Bone marrow (tissue), 2 donors: ENCODE results near the gene MARCHF5.
"Not testable (repeated sequence)": the region's sequence is repeated elsewhere in the genome, so short reads cannot be mapped to it uniquely, and the experiment has no call there.

Experiments
- DNase-seq, 2 donors: peaks; one replicate each; lab custom pipeline; 2025; lab: John Stamatoyannopoulos, UW

Gene MARCHF5

DNA sequence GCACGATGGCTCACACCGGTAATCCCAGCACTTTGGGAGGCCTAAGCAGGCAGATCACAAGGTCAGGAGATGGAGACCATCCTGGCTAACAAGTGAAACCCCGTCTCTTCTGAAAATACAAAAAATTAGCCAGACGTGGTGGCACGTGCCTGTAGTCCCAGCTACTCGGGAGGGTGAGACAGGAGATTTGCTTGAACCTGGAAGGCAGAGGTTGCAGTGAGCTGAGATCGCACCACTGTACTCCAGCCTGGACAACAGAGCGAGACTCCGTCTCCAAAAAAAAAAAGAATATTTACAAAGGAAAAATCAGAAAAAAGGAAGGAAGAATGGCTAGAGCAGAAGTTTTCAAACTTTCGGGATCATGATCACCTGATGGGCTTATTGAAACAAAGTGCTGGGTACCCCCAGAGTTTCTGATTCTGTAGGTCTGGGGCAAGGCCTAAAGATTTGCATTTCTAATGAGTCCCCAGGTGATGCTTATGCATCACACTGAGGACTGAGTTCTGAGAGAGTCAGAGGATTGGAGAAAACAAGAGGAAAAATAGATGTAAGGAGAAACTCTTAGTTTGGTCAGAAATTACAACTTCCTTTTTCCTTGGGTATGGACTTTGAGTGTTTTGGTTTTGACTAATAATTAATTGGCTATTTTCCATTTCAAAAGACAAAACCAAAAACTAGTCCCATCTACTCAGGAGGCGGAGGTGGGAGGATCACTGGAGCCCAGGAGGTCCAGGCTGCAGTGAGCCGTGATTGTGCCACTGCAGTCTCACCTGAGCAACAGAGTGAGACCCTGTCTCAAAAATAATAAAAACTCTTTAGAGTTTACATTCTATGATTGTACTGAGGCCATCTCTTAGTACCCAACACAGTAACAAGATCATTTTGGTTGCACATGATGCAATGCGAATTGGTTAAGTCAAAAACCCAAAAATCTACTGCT lies 14.4 kb downstream of the MARCHF5 start:
- DNase-seq: no peak

DNA sequence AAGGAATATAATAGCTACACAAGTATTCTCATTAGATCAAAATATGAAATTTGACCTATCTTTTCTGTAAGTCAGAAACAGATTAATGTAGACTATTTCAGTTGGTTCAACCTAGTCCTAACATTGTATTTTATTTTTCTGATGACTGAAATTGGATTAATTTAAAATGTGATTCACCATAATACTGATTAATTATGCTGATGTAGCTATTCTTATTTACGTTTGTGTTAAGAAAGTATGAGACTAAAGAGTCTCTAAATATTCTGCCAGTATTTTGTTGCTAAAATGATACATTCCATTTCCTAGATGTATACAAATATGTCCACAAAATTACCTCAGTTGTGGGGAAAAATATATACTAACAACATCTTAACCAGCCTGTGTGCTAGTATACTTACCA lies 18.3 kb downstream of the MARCHF5 start:
- no peak for DNase-seq

DNA sequence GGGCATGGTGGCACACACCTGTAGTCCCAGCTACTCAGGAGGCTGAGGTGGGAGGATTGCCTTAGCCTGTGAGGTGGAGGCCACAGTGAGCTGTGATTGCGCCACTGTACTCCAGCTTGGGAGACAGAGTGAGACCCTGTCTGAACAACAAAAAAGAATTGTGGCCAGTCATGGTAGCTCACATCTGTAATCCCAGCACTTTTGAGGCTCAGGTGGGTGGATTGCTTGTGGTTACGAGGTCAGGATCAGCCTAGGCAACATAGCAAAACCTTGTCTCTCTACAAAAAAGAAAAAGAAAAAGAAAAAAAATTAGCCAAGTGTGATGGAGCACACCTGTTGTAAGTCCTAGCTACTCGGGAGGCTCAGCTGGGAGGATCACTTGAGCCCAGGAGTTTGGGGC lies 22.8 kb downstream of the MARCHF5 start:
- no peak for DNase-seq

DNA sequence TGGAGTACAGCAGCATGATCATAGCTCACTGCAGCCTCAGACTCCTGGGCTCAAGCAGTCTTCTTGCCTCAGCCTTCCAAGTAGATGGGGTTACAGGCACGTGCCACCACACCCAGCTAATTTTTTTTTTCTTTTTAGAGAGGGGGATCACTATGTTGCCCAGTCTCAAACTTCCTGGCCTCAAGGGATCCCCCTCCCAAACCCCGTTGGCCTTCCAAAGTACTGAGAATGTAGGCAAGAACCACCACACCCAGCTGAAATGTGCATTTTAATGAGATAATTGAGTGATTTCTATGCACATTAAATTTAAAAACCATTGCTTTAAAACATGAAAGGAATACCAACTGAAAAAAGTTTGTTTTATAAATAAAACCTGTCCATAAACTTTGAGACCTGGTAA lies 25.6 kb downstream of the MARCHF5 start:
- DNase-seq: no peak

DNA sequence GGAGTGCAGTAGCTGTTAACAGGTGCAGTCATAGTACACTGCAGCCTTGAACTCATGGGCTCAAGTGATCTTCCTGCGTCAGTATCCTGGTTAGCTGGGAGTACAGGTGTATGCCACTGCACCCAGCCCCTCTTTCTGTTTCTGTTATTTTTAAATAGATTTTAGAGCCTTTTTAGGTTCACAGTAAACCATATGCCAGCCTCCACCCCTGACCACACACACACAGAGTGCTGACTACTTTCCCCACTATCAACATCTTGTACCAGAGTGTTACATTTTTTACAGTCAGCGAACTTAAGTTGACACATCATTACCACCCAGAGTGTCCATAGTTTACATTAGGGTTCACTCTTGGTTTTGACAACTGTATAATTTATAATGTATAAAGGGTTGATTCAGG lies 32.1 kb downstream of the MARCHF5 start:
- no peak for DNase-seq

DNA sequence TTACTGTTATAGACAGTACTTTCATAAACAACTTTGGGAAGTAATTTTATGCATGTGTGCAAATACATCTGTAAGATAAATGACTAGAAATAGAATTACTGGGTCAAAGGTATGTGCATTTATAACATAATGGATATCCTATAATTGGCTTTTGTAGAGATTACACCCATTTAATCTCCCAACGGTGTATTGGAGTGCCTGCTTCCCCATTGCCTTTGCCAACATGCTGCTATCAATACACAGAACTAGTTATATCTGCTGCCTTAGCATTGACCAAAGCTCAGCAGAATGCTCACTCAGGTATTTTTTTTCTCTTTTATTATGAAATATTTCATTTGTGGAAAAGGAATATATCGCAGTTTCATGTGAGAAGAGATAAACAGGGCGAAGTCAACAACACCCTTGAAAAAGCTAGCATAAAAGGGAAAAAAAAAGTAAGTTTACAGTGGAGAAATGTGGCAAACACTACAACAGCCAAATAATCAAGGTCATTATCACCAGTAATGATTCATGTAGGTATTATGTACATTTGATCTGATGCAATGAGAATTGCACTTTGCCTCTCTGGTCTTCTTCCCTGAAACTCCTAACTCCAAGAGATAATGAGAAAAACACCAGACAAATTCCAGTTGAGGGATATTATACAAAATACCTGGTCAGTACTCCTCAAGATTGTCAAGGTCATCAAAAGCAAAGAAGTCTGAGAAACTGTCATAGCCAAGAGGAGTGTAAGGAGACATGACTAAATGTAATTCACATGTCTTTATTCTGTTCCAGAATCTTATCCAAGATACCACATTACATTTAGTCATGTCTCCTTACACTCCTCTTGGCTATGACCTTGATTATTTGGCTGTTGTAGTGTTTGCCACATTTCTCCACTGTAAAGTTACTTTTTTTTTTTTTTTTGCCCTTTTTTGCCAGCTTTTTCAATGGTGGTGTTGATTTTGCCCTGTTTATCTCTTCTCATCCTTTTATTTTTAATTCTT lies 36.8 kb downstream of the MARCHF5 start:
- no peak for DNase-seq

DNA sequence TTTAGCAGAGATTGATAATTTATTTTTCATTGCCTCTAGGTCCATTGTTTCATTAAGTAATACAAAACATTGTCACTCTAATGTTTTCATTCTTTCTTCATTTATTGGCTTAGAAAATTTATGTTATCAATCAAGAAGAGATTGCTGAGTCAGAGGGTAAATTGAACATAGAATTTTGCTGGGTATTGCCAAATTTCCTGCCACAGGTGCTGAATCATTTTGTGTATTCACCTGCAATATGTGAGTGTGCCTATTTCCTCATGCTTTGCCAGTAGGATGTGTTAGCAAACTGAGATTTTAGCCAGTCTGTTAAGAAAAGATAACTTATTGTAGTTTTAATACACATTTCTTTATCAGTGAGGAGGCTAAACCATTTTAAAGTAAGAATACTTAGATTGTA lies 38.0 kb downstream of the MARCHF5 start:
- no peak for DNase-seq

DNA sequence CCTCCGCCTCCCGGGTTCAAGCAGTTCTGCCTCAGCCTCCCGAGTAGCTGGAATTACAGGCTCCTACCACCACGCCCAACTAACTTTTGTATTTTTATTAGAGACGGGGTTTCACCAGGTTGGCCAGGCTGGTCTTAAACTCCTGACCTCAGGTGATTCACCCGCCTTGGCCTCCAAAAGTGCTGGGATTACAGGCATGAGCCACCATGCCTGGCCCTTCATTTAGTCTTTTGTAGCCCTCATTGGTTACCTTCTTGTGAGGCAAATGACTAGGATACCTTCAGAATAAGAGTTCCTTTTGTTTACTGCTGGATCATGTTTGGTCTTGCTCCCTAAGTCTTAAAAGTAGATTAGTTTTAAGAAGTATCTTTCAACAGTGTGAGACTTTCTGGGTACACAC lies 39.0 kb downstream of the MARCHF5 start:
- DNase-seq: not testable (repeated sequence)

DNA sequence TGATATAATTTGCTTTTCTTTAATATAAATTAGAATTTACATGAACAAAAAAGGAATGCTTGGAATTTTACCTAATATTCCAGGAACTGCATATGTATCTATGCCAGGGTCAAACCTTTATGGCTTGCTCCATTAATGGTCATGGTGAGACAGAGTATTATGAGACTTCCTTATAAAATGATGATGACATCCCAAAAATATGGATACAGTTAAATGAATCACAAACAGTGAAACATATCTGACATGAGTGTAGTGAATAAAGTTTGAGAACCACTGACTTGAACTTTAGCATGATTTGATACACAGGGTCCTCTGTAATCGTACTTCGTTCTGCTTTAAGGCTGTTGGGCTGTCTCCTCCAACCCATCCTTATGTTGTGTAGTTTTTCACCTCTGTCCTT lies 51.8 kb downstream of the MARCHF5 start:
- DNase-seq: no peak

DNA sequence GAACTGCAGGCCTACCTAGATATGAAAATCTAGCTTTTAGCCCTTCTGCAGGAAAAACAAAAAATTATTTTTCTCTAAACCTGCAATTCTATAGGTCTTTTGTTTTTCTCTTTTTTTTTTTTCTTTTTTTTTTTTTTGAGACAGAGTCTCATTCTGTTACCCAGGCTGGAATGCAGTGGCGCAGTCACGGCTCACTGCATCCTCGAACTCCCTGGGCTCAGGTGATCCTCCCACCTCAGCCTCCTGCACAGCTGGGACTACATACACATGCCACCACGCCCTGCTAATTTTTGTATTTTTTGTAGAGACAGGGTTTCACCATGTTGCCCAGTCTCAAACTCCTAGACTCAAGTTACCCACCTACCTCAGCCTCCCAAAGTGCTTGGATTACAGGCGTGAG lies 54.6 kb downstream of the MARCHF5 start:
- DNase-seq: not testable (repeated sequence)

DNA sequence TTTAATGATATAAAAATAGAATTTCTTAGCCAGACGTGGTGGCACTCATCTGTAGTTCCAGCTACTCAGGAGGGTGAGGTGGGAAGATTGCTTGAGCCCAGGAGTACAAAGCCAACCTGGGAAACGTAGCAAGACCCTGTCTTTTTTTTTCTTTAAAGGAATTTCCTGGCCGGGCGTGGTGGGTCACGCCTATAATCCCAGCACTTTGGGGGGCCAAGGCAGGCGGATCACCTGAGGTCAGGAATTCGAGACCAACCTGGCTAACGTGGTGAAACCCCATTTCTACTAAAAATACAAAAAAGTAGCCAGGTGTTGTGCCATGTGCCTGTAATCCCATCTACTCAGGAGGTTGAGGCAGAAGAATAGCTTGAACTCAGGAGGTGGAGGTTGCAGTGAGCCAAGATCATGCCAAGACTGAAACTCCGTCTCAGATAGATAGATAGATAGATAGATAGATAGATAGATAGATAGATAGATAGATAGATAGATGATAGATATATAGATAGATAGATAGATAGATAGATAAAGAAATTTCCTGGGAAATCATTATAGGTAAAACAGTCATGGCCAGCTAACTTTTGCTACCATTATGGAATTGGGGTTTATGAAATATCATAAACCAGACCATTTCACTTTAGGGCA lies 56.2 kb downstream of the MARCHF5 start:
- DNase-seq: not testable (repeated sequence)

DNA sequence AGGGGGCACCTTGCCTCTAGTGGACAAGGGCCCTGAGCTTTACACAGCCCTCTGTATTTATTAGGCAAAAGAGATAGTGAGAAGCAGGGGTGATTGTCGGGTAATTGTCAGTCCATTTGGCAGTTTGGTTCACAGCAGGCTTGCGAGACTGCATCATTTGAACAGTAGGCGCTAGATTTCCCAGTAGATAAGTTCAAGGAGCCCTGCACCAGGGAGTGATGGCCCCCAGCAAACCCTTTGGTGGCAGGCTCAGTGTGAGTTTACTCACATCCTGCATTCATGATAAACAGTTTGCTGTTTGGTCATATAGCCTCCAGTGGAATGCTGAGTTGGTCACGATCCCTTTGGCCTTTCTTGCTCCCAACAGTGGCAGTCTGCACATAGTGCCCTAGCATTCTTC lies 59.4 kb downstream of the MARCHF5 start:
- DNase-seq: no peak

DNA sequence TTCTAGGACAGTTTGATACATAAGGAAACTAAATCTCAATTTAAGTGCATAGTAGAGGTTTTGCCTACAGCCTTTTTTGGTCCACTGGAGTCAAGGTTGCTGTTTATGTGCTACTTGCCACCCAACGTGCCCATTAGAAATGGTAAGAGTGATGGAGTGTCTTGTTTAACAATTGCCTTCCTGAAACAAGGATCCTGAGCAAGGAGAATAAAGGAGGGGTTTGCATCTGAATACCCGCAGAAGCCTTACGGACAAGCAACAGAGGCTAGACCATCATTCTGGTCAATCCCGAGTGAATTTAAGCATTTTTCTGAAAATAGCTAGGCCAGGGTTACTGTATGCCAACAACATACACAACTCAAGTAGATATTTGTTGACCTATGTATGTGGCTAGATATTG lies 63.6 kb downstream of the MARCHF5 start:
- DNase-seq: no peak

DNA sequence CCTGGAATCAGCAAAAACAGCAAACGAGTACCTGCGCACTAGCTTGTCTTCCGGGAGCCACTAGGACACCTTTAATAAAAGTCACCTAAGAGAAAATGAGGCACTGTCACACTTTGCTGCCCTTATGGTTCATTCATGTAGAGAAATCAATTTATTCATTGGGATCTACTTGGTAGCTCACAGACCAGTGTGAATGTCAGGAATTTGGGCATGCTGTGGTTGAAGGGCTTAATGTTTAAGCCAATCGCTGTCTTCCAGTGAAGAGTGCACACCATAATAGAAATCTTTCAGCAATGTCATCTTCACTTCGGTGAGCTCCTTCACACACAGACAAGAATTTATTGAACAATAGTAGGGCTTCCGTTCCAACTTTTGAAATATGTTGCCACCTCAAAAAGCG lies 65.1 kb downstream of the MARCHF5 start:
- DNase-seq: no peak

DNA sequence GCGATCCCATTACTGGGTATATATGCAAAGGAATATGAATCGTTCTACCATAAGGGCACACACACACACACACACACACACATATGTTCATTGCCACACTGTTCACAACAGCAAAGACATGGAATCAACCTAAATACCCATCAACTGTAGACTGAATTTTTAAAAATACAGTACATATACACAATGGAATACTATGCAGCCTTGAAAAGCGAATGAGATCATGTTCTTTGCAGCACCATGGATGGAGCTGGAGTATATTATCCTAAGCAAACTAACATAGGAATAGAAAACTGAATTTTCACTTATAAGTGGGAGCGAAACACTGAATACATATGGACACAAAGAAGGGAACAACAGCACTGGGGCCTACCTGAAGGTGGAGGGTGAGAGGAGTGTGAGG lies 72.5 kb downstream of the MARCHF5 start:
- no peak for DNase-seq

DNA sequence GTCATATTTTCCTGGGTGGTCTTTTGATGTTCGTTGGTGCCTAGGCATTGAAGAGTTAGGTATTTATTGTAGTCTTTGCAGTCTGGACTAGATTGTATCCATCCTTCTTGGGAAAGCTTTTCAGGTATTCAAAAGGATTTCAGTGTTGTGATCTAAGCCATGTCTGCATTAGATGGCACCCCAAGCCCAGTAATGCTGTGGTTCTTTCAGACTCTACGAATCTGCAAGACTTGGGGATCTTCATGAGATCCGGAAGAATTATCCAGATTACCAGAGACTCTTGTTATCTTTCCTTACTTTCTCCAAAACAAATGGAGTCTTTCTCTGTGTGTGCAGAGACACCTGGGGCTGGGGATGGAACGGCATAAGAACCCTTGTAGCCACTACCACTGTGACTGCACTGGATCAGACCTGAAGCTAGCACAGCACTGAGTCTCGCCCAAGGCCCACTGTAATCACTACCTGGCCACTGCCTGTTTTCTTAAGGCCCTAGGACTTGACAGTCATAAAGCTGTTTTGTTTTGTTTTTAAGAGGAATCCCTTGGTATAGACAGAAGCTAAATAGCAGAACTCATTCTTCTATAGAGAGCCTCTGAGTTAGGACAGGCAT lies 75.5 kb downstream of the MARCHF5 start:
- DNase-seq: no peak

DNA sequence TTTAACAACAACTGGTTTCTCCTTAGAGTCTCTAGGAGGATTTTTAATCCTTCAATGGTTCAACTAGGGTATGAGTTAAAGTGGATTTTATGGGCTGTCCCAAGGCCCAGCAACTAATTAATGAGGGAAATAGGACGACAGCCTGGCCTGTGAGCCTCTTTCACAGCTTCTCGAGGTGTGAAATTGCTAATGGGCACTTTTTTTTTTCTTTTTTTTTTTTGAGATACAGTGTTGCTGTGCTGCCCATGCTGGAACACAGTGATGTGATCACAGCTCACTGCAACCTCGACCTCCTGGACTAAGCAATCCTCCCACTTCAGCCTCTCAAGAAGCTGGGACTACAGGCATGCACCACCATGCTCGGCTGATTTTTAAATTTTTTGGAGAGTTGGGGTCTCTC lies 87.0 kb downstream of the MARCHF5 start:
- no peak for DNase-seq

DNA sequence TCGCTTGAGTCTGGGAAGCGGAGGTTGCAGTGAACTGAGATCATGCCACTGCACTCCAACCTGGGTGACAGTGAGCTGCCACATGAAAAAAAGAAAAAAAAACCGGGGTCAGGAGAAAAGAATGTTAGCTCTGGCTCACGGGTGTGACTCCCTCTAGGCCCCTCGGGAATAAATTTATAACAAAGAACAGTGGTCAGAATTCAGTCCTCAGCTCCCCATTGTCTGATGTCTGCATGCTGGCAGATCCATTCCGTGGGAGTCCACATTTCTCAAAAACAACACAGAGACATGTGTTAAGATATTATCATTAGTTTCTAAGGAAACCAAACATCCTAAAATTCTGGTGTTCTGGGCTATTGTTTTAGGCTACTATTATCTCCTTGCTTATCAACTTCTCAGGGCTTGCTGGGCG lies 90.6 kb downstream of the MARCHF5 start:
- no peak for DNase-seq

DNA sequence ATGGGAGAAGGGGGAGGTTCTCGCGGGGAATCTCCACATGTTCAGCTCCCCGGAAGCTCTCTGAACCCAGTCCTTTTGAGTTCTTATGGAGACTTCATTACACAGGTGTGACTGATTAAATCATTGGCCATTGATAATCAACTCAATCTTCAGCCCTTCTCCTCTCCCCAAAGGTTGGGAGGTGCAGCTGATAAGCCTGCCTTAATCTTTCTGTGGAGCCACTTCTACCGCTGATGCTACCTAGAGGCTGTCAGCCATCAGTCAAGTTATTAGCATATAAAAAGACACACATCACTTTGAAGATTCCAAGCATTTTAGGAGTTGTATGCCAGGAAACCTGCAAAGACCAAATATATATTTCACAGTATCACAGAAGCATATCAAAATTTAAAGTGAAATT lies 91.7 kb downstream of the MARCHF5 start:
- DNase-seq: no peak

DNA sequence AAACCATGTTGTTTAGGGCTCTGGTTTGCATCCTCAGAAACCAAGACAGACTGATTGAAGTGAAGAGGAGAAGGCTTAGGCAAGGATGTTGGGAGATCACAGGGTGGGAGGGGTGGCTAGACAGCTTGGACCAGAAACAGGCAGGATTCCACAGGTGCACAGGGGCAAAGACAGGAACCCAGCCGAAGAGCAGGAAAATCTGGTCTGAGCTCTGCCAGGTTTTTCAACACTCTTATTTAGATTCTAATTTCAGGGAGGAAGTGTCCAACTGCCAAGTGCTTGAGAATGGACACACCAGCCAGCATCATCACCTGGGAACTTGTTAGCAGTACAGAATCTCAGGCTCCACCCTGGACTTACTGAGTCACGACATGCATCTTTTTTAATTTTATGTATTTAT lies 93.8 kb downstream of the MARCHF5 start:
- no peak for DNase-seq

DNA sequence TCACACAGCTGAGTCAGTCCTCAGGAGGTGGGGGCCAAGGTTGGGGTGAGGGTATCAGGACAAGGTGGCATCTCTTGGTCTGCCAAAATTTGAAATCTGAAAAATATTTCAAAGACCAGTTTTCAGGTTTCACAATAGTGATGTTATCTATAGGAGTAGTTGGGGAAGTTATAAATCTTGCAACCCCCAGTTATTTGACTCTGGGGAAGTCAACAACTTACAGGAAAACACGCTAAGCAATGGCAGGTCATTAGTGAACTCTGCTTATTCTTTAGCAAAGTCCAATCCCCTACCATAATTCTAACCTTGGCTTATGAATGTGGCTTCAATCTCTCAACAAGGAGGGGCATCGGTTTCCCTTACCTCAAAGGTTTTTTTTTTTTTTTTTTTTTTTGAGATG lies 94.9 kb downstream of the MARCHF5 start:
- DNase-seq: no peak
